Neural cell (in vitro differentiated cells): ENCODE data around the gene OR4Q2. TPM values are rescaled to one million over a fixed set of nuclear protein-coding genes. Genes with fewer than 3 reads are reported as not detected.
"Not testable (repeated sequence)": the region's sequence is repeated elsewhere in the genome, so short reads cannot be mapped to it uniquely, and the experiment has no call there.

Experiments used
- H2AFZ ChIP-seq: fragments of 200-600, 300-800 bp; sonication (generic), shearing (Covaris generic); 2 replicates; pipeline ENCODE4 v1.6.0; 2014; ENCODE audit warnings: low read depth, mild to moderate bottlenecking, antibody characterized with exemption, low read length, moderate library complexity
- H3F3A ChIP-seq: fragments of 200-600 bp; shearing (Covaris generic); 2 replicates; pipeline ENCODE4 v1.6.1; 2016; ENCODE audit warnings: mild to moderate bottlenecking, moderate library complexity, mixed read lengths, antibody characterized with exemption, low read length; ENCODE audit not compliant: insufficient read depth, poor library complexity, severe bottlenecking
- H3K27ac ChIP-seq: fragments of 200-600, 300-800 bp; sonication (generic), shearing (Covaris generic); 2 replicates; pipeline ENCODE4 v1.5.1; 2014; ENCODE audit warnings: mild to moderate bottlenecking, low read length, moderate library complexity
- H3K27me3 ChIP-seq: fragments of 300-800, 200-600 bp; sonication (generic), shearing (Covaris generic); 2 replicates; pipeline ENCODE4 v1.6.0; 2014; ENCODE audit warnings: mild to moderate bottlenecking, low read depth, low read length, moderate library complexity; ENCODE audit not compliant: insufficient read depth
- H3K36me3 ChIP-seq: fragments of 300-800, 200-600 bp; sonication (generic), shearing (Covaris generic); 2 replicates; pipeline ENCODE4 v1.5.1; 2014; ENCODE audit warnings: mild to moderate bottlenecking, antibody characterized with exemption, low read length, moderate library complexity; ENCODE audit not compliant: insufficient read depth
- H3K4me2 ChIP-seq: fragments of 300-800, 200-600 bp; sonication (generic), shearing (Covaris generic); 2 replicates; pipeline ENCODE4 v1.6.0; 2014; ENCODE audit warnings: mild to moderate bottlenecking, low read length
- H3K4me3 ChIP-seq: fragments of 300-800, 200-600 bp; sonication (generic), shearing (Covaris generic); 2 replicates; pipeline ENCODE4 v1.5.1; 2014; ENCODE audit warnings: mild to moderate bottlenecking, low read length, moderate library complexity
- H3K79me2 ChIP-seq: fragments of 200-600 bp; shearing (Covaris generic); replicated peaks from 2 replicates; pipeline ENCODE4 v1.6.0; 2014; ENCODE audit warnings: mild to moderate bottlenecking, low read length, moderate library complexity; ENCODE audit not compliant: insufficient read depth
- H3K9ac ChIP-seq: fragments of 300-800, 200-600 bp; sonication (generic), shearing (Covaris generic); 2 replicates; pipeline ENCODE4 v1.6.1; 2016; ENCODE audit warnings: mild to moderate bottlenecking, low read length, mixed read lengths
- H3K9me2 ChIP-seq: fragments of 200-600 bp; shearing (Covaris generic); 2 replicates; pipeline ENCODE4 v1.6.1; 2016; ENCODE audit warnings: mild to moderate bottlenecking, low read length, mixed read lengths; ENCODE audit not compliant: insufficient read depth
- H3K9me3 ChIP-seq: fragments of 200-600, 300-800 bp; sonication (generic), shearing (Covaris generic); 2 replicates; pipeline ENCODE4 v1.6.1; 2016; ENCODE audit warnings: mild to moderate bottlenecking, mixed run types, low read length, moderate library complexity, mixed read lengths
- H4K20me1 ChIP-seq: fragments of 200-600 bp; shearing (Covaris generic); 2 replicates; pipeline ENCODE4 v1.6.1; 2016; ENCODE audit warnings: mild to moderate bottlenecking, mixed run types; ENCODE audit not compliant: insufficient read depth
- CTCF ChIP-seq: fragments of 450-650 bp; IDR thresholded peaks from 2 replicates; pipeline ENCODE4 v1.5.1; 2014; ENCODE audit warnings: antibody characterized with exemption, mild to moderate bottlenecking, moderate library complexity; ENCODE audit not compliant: poor library complexity, severe bottlenecking
- EP300 ChIP-seq: fragments of 450-650 bp; conservative IDR thresholded peaks from 2 replicates; pipeline ENCODE4 v1.6.1; 2014; ENCODE audit warnings: antibody characterized with exemption, mild to moderate bottlenecking, moderate library complexity; ENCODE audit not compliant: poor library complexity, severe bottlenecking
- EZH2 ChIP-seq: fragments of 200-600, 300-800 bp; shearing (Covaris generic), sonication (generic); IDR thresholded peaks from 2 replicates; pipeline ENCODE4 v1.6.1; 2014; ENCODE audit warnings: antibody characterized with exemption, low read length, borderline replicate concordance, mild to moderate bottlenecking; ENCODE audit not compliant: insufficient read depth, poor library complexity, severe bottlenecking
- MXI1 ChIP-seq: fragments of 450-650 bp; conservative IDR thresholded peaks from 2 replicates; pipeline ENCODE4 v1.6.1; 2014; ENCODE audit warnings: antibody characterized with exemption, mild to moderate bottlenecking; ENCODE audit not compliant: poor library complexity, severe bottlenecking
- POLR2AphosphoS5 ChIP-seq: IDR thresholded peaks from 2 replicates; pipeline ENCODE4 v1.6.1; 2012
- RAD21 ChIP-seq: fragments of 450-650 bp; conservative IDR thresholded peaks from 2 replicates; pipeline ENCODE4 v1.6.1; 2014; ENCODE audit warnings: antibody characterized with exemption, mild to moderate bottlenecking, moderate library complexity
- REST ChIP-seq: IDR thresholded peaks from 2 replicates; pipeline ENCODE4 v1.6.1; 2012; ENCODE audit warnings: borderline replicate concordance
- SMC3 ChIP-seq: fragments of 450-650 bp; conservative IDR thresholded peaks from 2 replicates; pipeline ENCODE4 v1.6.1; 2014; ENCODE audit warnings: antibody characterized with exemption, mild to moderate bottlenecking, moderate library complexity; ENCODE audit not compliant: poor library complexity
- TAF1 ChIP-seq: IDR thresholded peaks from 2 replicates; pipeline ENCODE4 v1.6.1; 2012; ENCODE audit warnings: low read depth
- polyA minus RNA-seq: library from RNA; depleted of rRNA, polyadenylated mRNA; stranded (reverse); fragments of >200 nt; gene quantifications from 2 replicates; pipeline ENCODE4 v1.2.3, GENCODE V29; 2014
- polyA plus RNA-seq: library from polyadenylated mRNA; depleted of rRNA; stranded (reverse); fragments of >200 nt; gene quantifications from 2 replicates; pipeline ENCODE4 v1.2.3, GENCODE V29; 2014

The OR4Q2 gene
- polyA plus RNA-seq, result not detected in 2 replicates
- not detected in 2 replicates for polyA minus RNA-seq

GRCh38 chr14:20001863-20002262, at the start of gene OR4Q2:
TSS of gene OR4Q2 (plus strand) at chr14:20002163.
- H3K9me2 ChIP-seq, result no peaks in the 10 kb centered on the region
- no peaks in the 10 kb centered on the region for H3K27me3 ChIP-seq
- H3K27ac ChIP-seq, result no peak within 1 kb of the TSS
- no peaks in the 10 kb centered on the region for H3K79me2 ChIP-seq
- no peak within 1 kb of the TSS for H3K4me2 ChIP-seq
- TF ChIP-seq REST (no peak), SMC3 (no peak), MXI1 (no peak), TAF1 (no peak), CTCF (no peak), EZH2 (no peak), EP300 (no peak)
- H3K36me3 ChIP-seq, result no peaks in the 10 kb centered on the region
- no peaks in the 10 kb centered on the region for H4K20me1 ChIP-seq
- H3F3A ChIP-seq, result no peaks in the 10 kb centered on the region
- no peak within 1 kb of the TSS for H2AFZ ChIP-seq
- no peak within 1 kb of the TSS for H3K9ac ChIP-seq
- no peak within 1 kb of the TSS for H3K4me3 ChIP-seq
- peaks cover 7% of the 10 kb centered on the region for H3K9me3 ChIP-seq

DNA sequence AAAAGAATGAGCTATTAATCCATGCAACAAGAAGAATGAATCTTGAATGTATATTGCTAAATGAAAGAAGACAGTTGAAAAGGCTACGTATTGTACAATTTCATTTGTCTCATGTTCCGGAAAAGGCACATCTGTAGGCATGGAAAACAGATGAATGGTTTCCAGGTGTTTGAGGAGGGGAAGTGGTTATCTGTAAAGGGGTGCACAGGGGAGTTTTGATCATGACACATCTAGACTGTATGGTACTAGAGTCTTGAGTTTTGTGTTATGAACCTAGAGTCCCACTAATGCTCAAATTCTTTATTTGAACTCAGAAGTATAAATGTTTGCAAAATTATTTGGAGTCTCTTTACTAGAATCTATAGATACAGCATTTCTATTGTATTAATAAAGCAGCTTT, 32.2 kb upstream of the OR4Q2 start:
- not testable (repeated sequence) for H3K27ac ChIP-seq, H3K4me2 ChIP-seq

GRCh38 chr14:19974844-19975243, 27.1 kb upstream of the OR4Q2 start:
- Histone ChIP-seq H3K9me3 (no peaks in the 10 kb centered on the region), H3K4me3 (no peak overlapping the region), H3K4me2 (no peak overlapping the region), H4K20me1 (no peaks in the 10 kb centered on the region), H3K9me2 (no peaks in the 10 kb centered on the region), H3K36me3 (no peaks in the 10 kb centered on the region), H2AFZ (no peak overlapping the region), H3K27me3 (no peaks in the 10 kb centered on the region), H3K27ac (no peak overlapping the region), H3K9ac (no peak overlapping the region), H3F3A (no peaks in the 10 kb centered on the region), H3K79me2 (no peaks in the 10 kb centered on the region)
- TF ChIP-seq POLR2AphosphoS5 (no peak), EZH2 (no peak), CTCF (no peak), SMC3 (no peak), RAD21 (no peak), TAF1 (no peak)

More for the DNA sequence above, 32.2 kb upstream of the OR4Q2 start:
- H3K9me2 ChIP-seq, H3K27me3 ChIP-seq, H4K20me1 ChIP-seq, H3K4me3 ChIP-seq, H3K9me3 ChIP-seq, H3K36me3 ChIP-seq, H3K9ac ChIP-seq, H3F3A ChIP-seq, H2AFZ ChIP-seq, H3K79me2 ChIP-seq: not testable (repeated sequence)
